Stomach smooth muscle (tissue), 2 donors: ENCODE measurements around the gene ZNF442.
"Not testable (repeated sequence)": the region's sequence is repeated elsewhere in the genome, so short reads cannot be mapped to it uniquely, and the experiment has no call there.

Experiments used
- H3K27ac ChIP-seq: one replicate; pipeline ENCODE4 v1.7.0; 2013; ENCODE audit warnings: mild to moderate bottlenecking, low read length, inconsistent platforms
- H3K27me3 ChIP-seq, 2 donors: one replicate each; pipeline ENCODE4 v1.7.0; 2013; ENCODE audit warnings: low read length in 2 of 2; ENCODE audit not compliant: insufficient read depth in 2 of 2, control insufficient read depth in 1 of 2
- H3K36me3 ChIP-seq, 2 donors: one replicate each; pipeline ENCODE4 v1.7.0; 2013; ENCODE audit warnings: low read length in 2 of 2; ENCODE audit not compliant: control insufficient read depth in 2 of 2, insufficient read depth in 2 of 2
- H3K4me1 ChIP-seq: one replicate; pipeline ENCODE4 v1.7.0; 2013; ENCODE audit warnings: low read length; ENCODE audit not compliant: control insufficient read depth, insufficient read depth
- H3K4me3 ChIP-seq, 2 donors: one replicate each; pipeline ENCODE4 v1.7.0; 2013; ENCODE audit warnings: low read length in 2 of 2
- H3K9ac ChIP-seq, 2 donors: one replicate each; pipeline ENCODE4 v1.7.0; 2013; ENCODE audit warnings: low read length in 2 of 2, mild to moderate bottlenecking in 1 of 2
- H3K9me3 ChIP-seq, 2 donors: one replicate each; pipeline ENCODE4 v1.7.0; 2013; ENCODE audit warnings: low read length in 2 of 2; ENCODE audit not compliant: control insufficient read depth in 2 of 2
- donor health status: healthy.
- donor health status: Pancreatic carcinoma.

Gene ZNF442

DNA sequence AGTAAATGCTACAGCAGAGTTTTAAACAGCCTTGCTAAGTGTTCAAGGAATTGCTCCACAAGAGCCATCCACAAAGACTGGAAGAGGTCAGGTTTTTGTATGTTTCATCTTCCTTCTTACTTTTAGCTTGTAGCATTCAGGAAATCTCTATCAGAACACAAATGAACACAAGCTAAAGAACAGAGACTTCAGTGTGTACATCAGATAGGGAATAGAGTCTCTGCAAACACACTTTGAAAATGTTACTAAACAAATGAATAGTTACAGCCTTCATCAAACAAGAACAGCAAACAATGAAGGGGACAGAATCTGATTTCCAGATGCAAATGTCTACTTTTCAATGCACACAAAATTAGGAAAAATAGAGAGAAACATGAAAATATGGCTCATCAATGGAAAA, 39.8 kb downstream of the ZNF442 start:
- H3K9me3 ChIP-seq, result no peaks in the 10 kb centered on the region
- H3K27me3 ChIP-seq, result no peaks in the 10 kb centered on the region
- H3K4me1 ChIP-seq, result no peaks in the 10 kb centered on the region
- H3K4me3 ChIP-seq, result no peak overlapping the region
- H3K36me3 ChIP-seq, result peaks cover 4 to 5% of the 10 kb centered on the region in 2 donors
- no peak overlapping the region for H3K9ac ChIP-seq
- no peak overlapping the region for H3K27ac ChIP-seq

DNA sequence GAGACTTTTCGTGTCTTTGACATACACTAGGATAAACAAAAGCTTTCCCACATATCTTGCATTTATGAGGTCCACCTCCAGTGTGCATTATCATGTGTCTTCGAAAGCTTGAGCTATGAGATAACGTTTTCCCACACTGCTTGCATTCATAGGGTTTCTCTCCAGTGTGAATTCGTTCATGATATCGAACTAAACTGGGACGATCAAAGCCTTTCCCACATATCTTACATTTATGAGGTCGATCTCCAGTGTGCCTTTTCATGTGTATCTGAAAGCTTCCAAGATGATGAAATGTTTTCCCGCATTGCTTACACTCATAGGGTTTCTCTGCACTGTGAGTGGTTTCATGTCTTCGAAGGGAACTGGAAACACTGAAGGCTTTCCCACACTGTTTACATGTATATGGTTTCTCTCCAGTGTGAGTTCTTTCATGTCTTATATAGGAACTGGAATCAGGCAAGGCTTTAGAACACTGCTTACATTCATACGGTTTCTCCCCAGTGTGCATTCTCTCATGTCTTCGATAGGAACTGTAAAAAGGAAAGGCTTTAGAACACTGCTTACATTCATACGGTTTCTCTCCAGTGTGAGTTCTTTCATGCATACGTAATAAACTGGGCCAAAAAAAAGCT, 46.6 kb downstream of the ZNF442 start:
- Histone ChIP-seq H3K27ac (no peak overlapping the region), H3K36me3 (peaks cover 17 to 31% of the 10 kb centered on the region in 2 donors), H3K9ac (no peak overlapping the region), H3K4me3 (no peak overlapping the region), H3K27me3 (no peaks in the 10 kb centered on the region), H3K4me1 (no peaks in the 10 kb centered on the region), H3K9me3 (no peaks in the 10 kb centered on the region)

DNA sequence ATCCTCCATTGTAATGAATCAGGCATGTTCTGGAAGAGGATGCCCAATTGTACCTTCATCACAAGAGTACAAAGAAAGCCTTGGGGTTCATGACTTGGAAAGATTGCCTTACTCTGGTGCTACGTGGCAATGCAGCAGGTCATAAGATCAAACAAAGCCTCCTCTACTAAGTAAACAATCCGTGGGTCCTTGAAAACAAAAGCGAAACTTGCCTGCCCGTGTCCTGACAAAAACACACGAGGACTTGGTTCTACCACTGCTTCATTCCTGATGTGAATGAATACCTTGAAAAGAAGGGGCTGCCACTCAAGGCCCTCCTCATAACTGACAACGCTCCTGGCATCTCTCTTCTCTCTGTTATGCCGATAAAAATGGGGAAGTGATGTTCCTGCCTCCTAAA, 50.9 kb downstream of the ZNF442 start:
- H3K27ac ChIP-seq, result no peak overlapping the region

DNA sequence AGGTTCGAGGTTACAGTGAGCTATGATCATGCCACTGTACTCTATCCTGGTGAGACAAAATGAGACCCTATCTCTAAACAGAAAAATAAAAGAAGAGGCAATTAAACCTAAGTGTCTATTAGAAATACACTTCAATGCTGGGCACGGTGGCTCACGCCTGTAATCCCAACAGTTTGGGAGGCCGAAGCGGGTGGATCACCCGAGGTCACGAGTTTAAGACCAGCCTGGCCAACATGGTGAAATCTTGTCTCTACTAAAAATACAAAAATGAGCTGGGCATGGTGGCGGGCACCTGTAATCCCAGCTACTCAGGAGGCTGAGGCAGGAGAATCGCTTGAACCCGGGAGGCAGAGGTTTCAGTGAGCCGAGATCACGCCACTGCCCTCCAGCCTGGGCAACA, 56.6 kb downstream of the ZNF442 start:
- not testable (repeated sequence) for H3K9ac ChIP-seq, H3K27me3 ChIP-seq, H3K36me3 ChIP-seq, H3K27ac ChIP-seq, H3K9me3 ChIP-seq, H3K4me1 ChIP-seq, H3K4me3 ChIP-seq

More for the DNA sequence above, 50.9 kb downstream of the ZNF442 start:
- H3K9me3 ChIP-seq, result no peaks in the 10 kb centered on the region
- H3K4me3 ChIP-seq, result no peak overlapping the region
- H3K9ac ChIP-seq, result no peak overlapping the region
- peaks cover 13 to 19% of the 10 kb centered on the region in 2 donors for H3K36me3 ChIP-seq
- no peaks in the 10 kb centered on the region for H3K4me1 ChIP-seq
- no peaks in the 10 kb centered on the region for H3K27me3 ChIP-seq
